ENCODE measurements around the gene HOXA6.

Gene HOXA6

DNA sequence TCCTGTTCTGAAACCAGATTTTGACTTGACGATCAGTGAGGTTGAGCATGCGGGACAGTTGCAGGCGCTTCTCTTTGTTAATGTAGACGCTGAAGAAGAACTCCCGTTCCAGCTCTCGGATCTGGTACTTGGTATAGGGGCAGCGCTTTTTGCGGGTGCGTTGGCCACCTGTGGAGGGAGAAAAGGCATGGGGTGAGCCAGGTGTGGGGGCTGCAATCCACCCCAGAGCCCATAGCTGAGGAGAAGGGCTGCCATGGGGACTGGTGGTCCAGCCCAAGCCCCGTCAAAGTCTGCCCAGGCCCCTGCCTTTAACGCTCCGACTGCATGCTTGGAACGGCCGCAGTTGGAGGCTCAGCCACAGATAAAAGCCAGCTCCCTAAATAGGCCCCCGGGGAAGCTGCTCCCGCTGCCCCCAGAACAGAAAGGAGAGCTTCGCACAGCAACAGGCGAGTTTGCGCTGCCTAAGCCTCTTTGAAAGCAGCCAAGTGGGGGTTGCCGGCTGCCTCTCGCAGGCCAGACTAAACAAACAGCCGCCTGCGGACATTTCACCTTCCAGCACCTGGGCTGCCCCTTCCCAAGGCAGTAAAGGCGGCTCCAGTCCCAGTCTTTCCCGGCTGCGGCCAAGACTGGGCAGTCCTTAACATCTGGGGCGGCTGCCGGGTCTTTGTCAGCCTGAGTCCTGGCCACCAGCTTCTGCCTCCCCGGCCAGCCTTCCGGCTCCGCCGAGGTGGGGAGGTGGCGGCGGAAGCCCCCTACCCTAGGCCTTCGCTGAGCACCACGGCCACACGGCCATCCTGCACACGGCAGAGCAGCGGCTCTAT, 35.5 kb upstream of the HOXA6 start:
- H3K9me3 ChIP-seq (ENCODE audit: control insufficient read depth in 2 of 2, low read length in 2 of 2), result peaks cover 0 to 2% of the 10 kb centered on the region in 2 donors
- H3K27ac ChIP-seq (ENCODE audit: low read length), result no peak overlapping the region
- H3K4me3 ChIP-seq (ENCODE audit: low read length in 2 of 2), result no peak overlapping the region
- H3K27me3 ChIP-seq (ENCODE audit: control insufficient read depth in 1 of 2, insufficient read depth in 2 of 2, low read length in 2 of 2), result peaks cover 86 to 98% of the 10 kb centered on the region in 2 donors
- H3K9ac ChIP-seq (ENCODE audit: low read length in 2 of 2), result no peak overlapping the region
- no peaks in the 10 kb centered on the region for H3K36me3 ChIP-seq (ENCODE audit: control insufficient read depth in 2 of 2, insufficient read depth in 2 of 2, low read length in 2 of 2)
- peaks cover 35% of the 10 kb centered on the region for H3K4me1 ChIP-seq (ENCODE audit: control insufficient read depth, insufficient read depth, low read length)

DNA sequence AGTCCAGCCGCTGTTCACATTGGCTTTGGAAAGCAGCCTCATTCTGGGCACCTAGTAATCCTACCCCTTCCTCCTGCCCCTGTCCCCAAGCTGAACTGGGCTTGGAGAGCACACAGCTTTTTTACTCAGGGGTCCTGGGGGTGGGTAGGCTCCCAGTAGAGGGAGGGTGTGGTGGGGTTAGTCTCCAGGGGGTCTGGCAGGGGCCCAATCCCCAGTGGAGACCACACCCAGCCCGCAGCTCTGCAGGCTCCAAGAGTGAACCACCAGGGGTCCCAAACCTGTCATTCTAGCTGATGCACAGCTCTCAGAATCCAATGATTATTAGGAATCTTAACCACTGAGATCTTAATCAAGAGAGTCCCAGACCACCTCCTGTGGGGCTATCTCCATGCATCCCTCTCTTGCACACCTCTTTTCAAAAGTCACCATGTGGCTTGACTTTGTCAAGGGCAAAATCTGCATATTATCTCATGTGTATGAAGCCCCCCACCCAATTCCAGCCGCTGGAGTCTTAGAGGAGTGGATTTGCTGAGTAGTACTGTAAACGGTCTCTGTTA, 34.8 kb upstream of the HOXA6 start:
- Histone ChIP-seq H3K4me3 (ENCODE audit: low read length in 2 of 2) (no peak overlapping the region), H3K27me3 (ENCODE audit: control insufficient read depth in 1 of 2, insufficient read depth in 2 of 2, low read length in 2 of 2) (peaks cover 86 to 98% of the 10 kb centered on the region in 2 donors), H3K9me3 (ENCODE audit: control insufficient read depth in 2 of 2, low read length in 2 of 2) (peaks cover 0 to 2% of the 10 kb centered on the region in 2 donors), H3K4me1 (ENCODE audit: control insufficient read depth, insufficient read depth, low read length) (peaks cover 30% of the 10 kb centered on the region), H3K27ac (ENCODE audit: low read length) (no peak overlapping the region), H3K36me3 (ENCODE audit: control insufficient read depth in 2 of 2, insufficient read depth in 2 of 2, low read length in 2 of 2) (no peaks in the 10 kb centered on the region), H3K9ac (ENCODE audit: low read length in 2 of 2) (no peak overlapping the region)

DNA sequence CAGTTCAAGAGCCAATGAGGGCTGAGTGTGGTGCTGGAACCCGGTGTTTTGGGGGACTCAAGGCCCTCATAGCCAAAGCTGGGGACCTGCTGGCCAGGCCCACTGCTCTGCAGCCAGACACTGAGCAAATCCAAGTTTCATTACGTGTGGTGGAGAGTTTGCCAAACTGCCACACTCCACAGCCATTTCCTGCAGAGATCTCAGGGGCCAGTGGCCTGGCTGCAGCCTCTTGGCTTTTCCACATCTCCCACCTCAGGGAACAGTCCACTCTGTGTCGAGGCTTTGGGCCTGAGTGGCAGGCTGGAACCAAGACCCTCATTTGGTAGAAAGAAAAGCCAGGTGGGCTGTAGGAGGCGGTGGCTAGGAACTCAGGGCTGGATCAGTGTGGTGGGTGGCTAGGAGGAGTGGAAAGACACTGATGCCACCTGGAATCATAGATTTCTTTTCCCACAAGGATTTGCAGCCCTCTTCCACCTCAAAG, 34.3 kb upstream of the HOXA6 start:
- Histone ChIP-seq H3K27me3 (ENCODE audit: control insufficient read depth in 1 of 2, insufficient read depth in 2 of 2, low read length in 2 of 2) (peaks cover 87 to 98% of the 10 kb centered on the region in 2 donors), H3K9me3 (ENCODE audit: control insufficient read depth in 2 of 2, low read length in 2 of 2) (peaks cover 0 to 2% of the 10 kb centered on the region in 2 donors), H3K27ac (ENCODE audit: low read length) (no peak overlapping the region), H3K4me3 (ENCODE audit: low read length in 2 of 2) (no peak overlapping the region), H3K9ac (ENCODE audit: low read length in 2 of 2) (no peak overlapping the region), H3K4me1 (ENCODE audit: control insufficient read depth, insufficient read depth, low read length) (peaks cover 30% of the 10 kb centered on the region), H3K36me3 (ENCODE audit: control insufficient read depth in 2 of 2, insufficient read depth in 2 of 2, low read length in 2 of 2) (no peaks in the 10 kb centered on the region)

DNA sequence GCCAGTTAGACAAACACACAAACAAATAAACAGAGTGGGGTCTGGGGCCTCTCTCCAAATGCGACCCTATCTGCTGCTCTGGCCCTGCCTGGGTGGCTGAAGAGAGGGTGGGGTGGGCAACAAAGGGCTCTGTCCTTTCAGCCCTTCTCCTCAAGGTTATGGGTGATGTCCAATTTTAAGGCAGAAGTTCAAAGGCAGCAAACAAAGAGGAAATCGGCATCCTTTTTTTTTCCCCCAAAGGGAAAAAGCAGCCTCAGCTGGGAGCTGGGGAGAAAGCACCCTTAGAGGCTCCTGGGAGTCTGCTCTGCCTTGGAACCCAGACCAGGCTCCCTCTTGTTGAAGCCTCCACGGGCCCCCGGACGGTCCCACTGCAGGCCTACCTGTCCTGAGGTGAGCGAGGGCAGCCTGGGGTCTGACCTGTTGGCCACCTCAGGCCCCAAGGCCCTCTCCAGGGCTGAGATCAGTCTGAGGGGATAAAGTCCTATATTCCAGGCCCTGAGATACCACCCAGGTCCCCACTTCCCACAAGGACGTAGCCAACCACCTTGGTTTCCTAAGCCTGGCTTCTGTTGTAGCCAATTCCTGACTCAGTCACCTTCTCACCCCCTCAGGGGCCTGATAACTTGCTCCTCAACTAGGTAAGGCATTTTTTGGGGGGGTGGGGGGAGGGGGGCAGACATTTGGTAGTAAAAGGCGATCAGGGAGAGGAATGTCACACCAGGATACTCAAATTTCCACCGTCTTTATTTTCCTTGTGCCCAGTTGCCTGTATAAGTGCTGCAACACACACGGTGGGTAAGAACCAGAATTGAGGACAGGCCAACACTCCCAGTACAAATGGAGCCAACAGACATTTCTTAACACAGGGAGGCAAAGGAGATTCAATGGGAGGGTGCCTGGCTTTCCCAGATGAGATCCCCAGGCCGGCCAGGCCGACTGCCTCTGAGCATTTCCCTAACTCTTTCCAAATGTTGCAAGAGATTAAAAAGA, 33.2 kb upstream of the HOXA6 start:
- Histone ChIP-seq H3K36me3 (ENCODE audit: control insufficient read depth in 2 of 2, insufficient read depth in 2 of 2, low read length in 2 of 2) (no peaks in the 10 kb centered on the region), H3K9ac (ENCODE audit: low read length in 2 of 2) (no peak overlapping the region), H3K27me3 (ENCODE audit: control insufficient read depth in 1 of 2, insufficient read depth in 2 of 2, low read length in 2 of 2) (peaks cover 88 to 98% of the 10 kb centered on the region in 2 donors), H3K27ac (ENCODE audit: low read length) (no peak overlapping the region), H3K4me3 (ENCODE audit: low read length in 2 of 2) (no peak overlapping the region), H3K4me1 (ENCODE audit: control insufficient read depth, insufficient read depth, low read length) (peaks cover 30% of the 10 kb centered on the region), H3K9me3 (ENCODE audit: control insufficient read depth in 2 of 2, low read length in 2 of 2) (peaks cover 0 to 2% of the 10 kb centered on the region in 2 donors)

DNA sequence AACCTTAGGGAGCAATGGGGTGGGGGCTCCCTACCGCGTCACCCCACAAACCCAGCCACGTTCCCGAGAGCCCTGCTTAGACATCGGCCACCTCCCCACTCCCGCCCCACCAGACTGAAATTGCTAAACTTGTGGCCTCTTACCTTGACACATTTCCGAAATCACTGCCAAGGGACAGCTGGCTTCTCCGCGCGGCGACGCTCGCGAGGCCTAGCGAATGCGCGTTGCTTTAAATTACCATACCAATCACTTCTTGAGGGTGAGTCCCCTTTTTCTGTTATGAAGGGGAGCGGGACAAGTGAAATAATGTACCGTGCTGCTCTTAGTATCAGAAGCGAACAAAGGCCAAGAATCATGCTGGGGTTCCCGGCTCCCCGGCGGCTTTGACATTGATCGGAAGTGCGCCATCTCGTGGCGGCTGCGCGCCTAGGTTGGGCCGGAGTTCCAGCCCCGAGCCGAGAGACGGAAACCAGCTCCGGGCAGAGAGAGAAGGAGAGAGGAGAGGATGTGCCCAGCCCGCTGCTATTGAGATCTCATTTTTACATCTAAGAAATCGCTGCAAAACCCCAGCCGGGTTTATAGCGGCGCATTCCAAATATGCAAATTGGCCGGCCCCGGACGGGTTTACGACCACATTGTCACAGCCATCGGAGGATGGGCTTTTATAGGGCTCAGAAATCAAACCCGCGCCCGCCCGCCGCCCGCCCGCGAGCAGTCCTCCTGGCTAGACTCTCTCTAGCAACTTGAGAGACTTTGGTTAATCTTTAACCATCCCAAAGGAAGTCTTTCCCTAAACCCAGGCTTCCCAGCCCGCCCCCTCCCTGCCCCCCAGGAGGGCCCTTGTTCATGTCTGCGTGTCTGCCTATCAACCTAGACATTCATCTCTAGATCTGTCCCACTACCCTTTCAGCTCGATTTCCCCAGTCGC, 32.2 kb upstream of the HOXA6 start:
- no peak overlapping the region for H3K9ac ChIP-seq (ENCODE audit: low read length in 2 of 2)
- H3K4me1 ChIP-seq (ENCODE audit: control insufficient read depth, insufficient read depth, low read length), result peaks cover 22% of the 10 kb centered on the region
- H3K9me3 ChIP-seq (ENCODE audit: control insufficient read depth in 2 of 2, low read length in 2 of 2), result no peaks in the 10 kb centered on the region
- H3K27me3 ChIP-seq (ENCODE audit: control insufficient read depth in 1 of 2, insufficient read depth in 2 of 2, low read length in 2 of 2), result peaks cover 88 to 98% of the 10 kb centered on the region in 2 donors
- no peaks in the 10 kb centered on the region for H3K36me3 ChIP-seq (ENCODE audit: control insufficient read depth in 2 of 2, insufficient read depth in 2 of 2, low read length in 2 of 2)
- no peak overlapping the region for H3K27ac ChIP-seq (ENCODE audit: low read length)
- peak overlapping the region; percentile 12 to 40 for H3K4me3 ChIP-seq (ENCODE audit: low read length in 2 of 2)

DNA sequence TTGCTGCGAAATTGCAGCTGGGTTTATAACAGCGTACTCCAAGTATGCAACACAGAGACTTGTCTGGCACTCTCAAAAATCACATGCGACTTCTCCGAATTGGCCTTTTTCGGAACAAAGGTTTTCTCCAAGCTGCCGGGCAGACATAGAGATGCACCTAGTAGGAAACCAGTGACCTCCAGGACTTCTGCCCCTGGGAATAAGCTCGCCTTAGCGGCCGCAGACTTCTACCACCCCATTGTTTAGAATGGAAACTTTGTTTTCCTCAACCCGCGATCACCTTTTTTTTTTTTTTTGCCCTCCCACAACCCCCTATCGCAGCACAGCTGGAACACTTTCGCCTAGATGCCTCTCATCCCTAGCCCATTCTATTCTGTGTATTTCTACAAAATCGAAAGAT, 31.5 kb upstream of the HOXA6 start:
- Histone ChIP-seq H3K36me3 (ENCODE audit: control insufficient read depth in 2 of 2, insufficient read depth in 2 of 2, low read length in 2 of 2) (no peaks in the 10 kb centered on the region), H3K9ac (ENCODE audit: low read length in 2 of 2) (no peak overlapping the region), H3K27me3 (ENCODE audit: control insufficient read depth in 1 of 2, insufficient read depth in 2 of 2, low read length in 2 of 2) (peaks cover 90 to 98% of the 10 kb centered on the region in 2 donors), H3K27ac (ENCODE audit: low read length) (no peak overlapping the region), H3K4me1 (ENCODE audit: control insufficient read depth, insufficient read depth, low read length) (peaks cover 17% of the 10 kb centered on the region), H3K4me3 (ENCODE audit: low read length in 2 of 2) (no peak overlapping the region), H3K9me3 (ENCODE audit: control insufficient read depth in 2 of 2, low read length in 2 of 2) (no peaks in the 10 kb centered on the region)

DNA sequence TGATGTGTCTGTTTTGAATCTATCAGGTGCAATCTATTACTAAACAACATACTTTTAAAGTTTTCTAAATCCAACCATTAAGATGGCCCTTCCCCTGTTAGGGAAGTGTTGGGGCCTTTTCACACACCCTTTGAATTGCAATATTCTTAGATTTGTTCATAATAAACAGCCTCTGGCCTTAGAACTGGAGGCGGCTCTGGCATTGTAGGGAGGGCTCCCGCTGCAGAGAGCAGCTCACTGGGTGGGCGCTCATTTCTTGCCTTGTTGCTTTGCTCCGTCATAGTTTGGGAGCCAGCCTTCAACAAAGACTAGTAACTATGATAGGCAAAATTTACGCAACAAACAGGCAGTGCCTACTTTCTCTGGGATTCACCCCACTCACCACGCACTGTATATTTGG, 30.8 kb upstream of the HOXA6 start:
- Histone ChIP-seq H3K9ac (ENCODE audit: low read length in 2 of 2) (no peak overlapping the region), H3K4me1 (ENCODE audit: control insufficient read depth, insufficient read depth, low read length) (peaks cover 21% of the 10 kb centered on the region), H3K36me3 (ENCODE audit: control insufficient read depth in 2 of 2, insufficient read depth in 2 of 2, low read length in 2 of 2) (no peaks in the 10 kb centered on the region), H3K27ac (ENCODE audit: low read length) (no peak overlapping the region), H3K9me3 (ENCODE audit: control insufficient read depth in 2 of 2, low read length in 2 of 2) (no peaks in the 10 kb centered on the region), H3K4me3 (ENCODE audit: low read length in 2 of 2) (no peak overlapping the region), H3K27me3 (ENCODE audit: control insufficient read depth in 1 of 2, insufficient read depth in 2 of 2, low read length in 2 of 2) (peaks cover 84 to 98% of the 10 kb centered on the region in 2 donors)

DNA sequence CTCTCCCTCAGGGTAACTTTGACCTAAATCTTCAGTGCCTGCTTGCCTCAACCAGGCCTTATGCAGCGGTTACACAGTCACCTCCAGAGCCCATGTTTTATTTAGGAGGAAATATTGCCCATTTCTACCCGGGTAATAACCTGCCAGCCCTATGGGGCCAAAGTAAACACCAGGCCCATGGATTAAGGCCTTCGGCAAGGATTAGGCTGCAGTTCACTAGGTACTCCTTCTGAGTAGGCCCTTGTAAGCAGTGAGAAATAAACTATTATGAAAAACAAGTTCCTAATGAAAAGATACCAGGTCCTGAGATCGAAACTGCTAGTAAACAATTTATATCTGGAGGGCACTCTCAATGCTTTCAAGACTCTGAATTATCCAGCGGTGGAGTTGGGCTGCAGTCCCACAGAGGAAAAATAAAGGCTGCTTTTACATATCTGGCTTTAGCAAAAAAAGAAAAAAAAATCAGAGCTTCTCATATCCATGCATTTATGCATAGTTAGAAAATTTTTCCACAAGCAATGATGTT, 30.3 kb upstream of the HOXA6 start:
- peaks cover 23% of the 10 kb centered on the region for H3K4me1 ChIP-seq (ENCODE audit: control insufficient read depth, insufficient read depth, low read length)
- no peak overlapping the region for H3K27ac ChIP-seq (ENCODE audit: low read length)
- H3K9me3 ChIP-seq (ENCODE audit: control insufficient read depth in 2 of 2, low read length in 2 of 2), result no peaks in the 10 kb centered on the region
- no peaks in the 10 kb centered on the region for H3K36me3 ChIP-seq (ENCODE audit: control insufficient read depth in 2 of 2, insufficient read depth in 2 of 2, low read length in 2 of 2)
- H3K4me3 ChIP-seq (ENCODE audit: low read length in 2 of 2), result no peak overlapping the region
- peaks cover 82 to 98% of the 10 kb centered on the region in 2 donors for H3K27me3 ChIP-seq (ENCODE audit: control insufficient read depth in 1 of 2, insufficient read depth in 2 of 2, low read length in 2 of 2)
- H3K9ac ChIP-seq (ENCODE audit: low read length in 2 of 2), result no peak overlapping the region

DNA sequence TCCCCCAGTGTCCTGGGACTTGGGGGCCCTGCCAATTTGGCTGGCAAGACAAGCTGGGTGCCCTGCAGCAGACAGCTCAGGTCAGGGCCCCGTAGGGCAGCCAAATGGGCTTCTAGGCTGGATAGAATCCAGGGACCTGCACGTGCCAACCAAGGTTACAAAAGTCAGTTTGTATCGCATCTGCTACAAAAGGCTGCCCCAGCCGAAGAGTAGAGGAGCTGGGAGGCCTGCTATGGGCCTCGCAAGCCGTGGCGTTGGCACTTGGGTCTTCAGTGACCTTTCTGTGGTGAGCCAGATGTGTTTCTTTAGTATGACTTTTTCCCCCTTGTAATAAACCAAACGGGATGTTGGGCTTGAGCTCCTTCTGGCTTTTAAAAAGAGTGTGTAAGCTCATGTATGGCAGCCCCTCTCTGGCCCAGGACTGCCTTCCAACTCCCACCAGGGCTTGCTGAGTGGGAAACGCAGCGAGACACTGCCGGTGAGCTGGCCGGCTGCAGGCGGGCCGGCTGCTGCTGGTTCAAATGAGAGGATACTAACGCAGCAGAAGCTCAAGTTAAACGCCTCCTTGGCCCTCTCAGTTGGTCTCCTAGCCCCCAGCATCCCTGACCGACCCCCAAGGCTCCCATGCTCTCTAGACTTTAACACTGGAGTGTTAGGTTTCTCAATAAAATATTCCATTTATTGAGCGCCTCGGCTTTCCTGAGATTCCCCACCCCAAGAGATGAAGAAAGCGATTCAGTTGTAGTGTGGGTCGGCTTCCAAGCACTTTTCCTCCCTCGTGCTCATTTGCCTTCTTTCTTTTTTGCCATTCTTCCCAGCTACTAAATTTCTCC, 29.6 kb upstream of the HOXA6 start:
- H3K4me1 ChIP-seq (ENCODE audit: control insufficient read depth, insufficient read depth, low read length), result peaks cover 26% of the 10 kb centered on the region
- H3K4me3 ChIP-seq (ENCODE audit: low read length in 2 of 2), result no peak overlapping the region
- peaks cover 81 to 98% of the 10 kb centered on the region in 2 donors for H3K27me3 ChIP-seq (ENCODE audit: control insufficient read depth in 1 of 2, insufficient read depth in 2 of 2, low read length in 2 of 2)
- H3K9me3 ChIP-seq (ENCODE audit: control insufficient read depth in 2 of 2, low read length in 2 of 2), result no peaks in the 10 kb centered on the region
- no peaks in the 10 kb centered on the region for H3K36me3 ChIP-seq (ENCODE audit: control insufficient read depth in 2 of 2, insufficient read depth in 2 of 2, low read length in 2 of 2)
- H3K27ac ChIP-seq (ENCODE audit: low read length), result no peak overlapping the region
- H3K9ac ChIP-seq (ENCODE audit: low read length in 2 of 2), result no peak overlapping the region
